ENCODE results near the gene EFCAB5.

DNA sequence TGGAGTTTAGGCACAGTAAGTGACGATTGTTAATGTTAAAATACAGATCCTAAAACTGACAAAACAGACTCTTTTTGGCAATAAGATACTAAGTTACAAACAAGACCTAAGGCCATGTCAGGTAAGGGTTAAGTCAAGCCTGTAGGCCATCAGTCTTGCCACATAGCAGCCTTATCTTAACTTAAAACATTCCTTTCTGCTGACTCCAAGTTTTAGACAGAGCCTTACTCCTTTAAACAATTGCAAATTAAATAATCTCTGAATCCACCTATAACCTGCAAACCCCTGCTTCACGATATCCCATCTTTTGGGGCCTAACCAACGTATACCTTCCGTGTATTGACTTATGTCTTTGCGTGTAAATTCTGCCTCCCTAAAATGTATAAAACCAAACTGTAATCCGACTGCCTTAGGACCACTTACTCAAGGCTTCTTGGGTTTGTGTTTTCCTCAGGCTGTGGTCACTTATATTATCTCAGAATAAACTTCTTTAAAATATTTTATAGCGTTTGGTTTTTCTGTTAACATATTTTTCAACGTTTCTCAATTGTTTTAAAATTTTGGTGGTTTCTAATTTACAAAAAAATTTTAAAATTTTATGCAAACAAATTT lies 64.4 kb downstream of the EFCAB5 start:
- TF ChIP-seq EZH2 (IDR thresholded peaks at IDR 0.05; ENCODE audit: borderline replicate concordance, insufficient read depth, low read depth, low read length, poor library complexity, severe bottlenecking) (no peak), CTCF (IDR thresholded peaks at IDR 0.05) (no peak)
